HG03025 (cell line): ENCODE measurements around the gene SLC6A4.
"Not testable (repeated sequence)": the region's sequence is repeated elsewhere in the genome, so short reads cannot be mapped to it uniquely, and the experiment has no call there.

Experiments
- ATAC-seq: cut with Tn5 transposase; IDR thresholded peaks from one replicate; pipeline ENCODE4 v1.9.1; 2021; ENCODE audit warnings: mild to moderate bottlenecking, moderate library complexity; ENCODE audit not compliant: unreplicated experiment, low FRiP score

SLC6A4 gene

DNA sequence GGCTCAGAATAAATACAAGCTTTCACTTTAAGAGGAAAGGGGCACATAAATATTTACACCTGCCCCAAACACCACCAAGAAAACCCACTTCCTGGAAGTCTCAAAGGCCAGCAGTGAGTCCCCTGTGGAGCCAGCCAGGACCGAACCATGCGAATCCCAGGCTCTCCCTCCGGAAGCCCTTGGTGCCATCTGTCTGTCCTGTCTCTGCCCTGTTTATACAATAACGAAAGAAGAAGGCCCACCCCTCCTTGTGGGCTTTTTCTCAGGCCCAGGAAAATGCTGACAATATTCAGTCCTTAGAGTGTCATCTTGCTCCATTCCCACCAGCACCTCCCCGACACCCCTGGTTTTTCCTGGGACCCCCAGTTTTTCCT, 3.6 kb upstream of the SLC6A4 start:
- ATAC-seq: no peak

DNA sequence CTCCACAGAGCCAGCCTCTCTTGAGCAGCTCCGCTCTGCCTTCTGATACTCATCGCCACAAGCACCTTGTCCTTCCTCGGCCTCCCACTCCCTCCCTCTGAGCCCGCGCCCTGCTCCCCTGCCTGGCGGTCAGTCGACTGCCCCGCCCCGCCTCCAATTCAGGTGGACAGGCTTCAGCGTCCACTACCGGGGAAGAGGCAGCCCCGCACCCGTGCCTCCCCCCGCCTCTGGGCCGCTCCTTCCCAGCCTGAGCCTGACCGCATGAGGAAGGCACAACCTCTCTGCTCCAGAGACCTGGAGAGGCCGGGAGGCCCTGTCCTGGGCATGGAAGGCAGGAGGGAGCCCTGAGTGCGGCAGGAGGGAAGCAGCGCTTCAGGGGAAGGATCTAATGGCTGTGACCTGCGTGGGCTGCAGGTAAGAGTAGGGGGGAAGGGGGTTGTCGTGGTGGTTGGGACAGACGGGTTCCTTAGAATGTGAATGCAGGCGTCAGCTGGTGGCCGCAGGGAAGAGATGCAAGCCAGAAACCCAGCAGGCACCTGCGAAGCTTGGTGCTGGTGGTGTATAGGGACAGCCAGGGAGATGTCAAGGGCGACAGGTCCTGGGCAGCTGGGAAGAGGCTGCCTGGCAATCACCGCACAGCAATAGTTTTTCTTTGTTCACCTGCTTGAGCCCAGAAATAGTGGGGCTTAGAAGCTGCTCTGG, 3.0 kb upstream of the SLC6A4 start:
- ATAC-seq: no peak

DNA sequence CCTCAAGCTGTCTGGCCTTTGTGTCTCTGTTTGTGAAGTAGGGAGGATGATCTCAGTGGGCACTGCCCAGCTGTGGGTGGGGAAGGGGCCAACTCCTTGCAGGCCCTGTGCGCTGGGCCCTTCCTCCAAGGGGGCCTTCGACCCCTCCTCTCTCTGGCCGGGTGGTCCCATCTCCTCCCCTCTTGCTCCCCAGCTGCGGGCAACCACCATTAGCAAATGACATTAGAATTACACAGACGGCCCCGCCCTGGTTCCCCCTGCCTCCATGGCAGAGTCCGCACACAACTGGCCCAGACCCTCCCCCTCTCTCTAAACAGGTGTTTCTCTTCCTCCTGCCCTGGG, 2.5 kb upstream of the SLC6A4 start:
- no peak for ATAC-seq

- no peak for ATAC-seq
Measured at GRCh38 chr17:30237296-30238002, 2.0 kb upstream of the SLC6A4 start.

DNA sequence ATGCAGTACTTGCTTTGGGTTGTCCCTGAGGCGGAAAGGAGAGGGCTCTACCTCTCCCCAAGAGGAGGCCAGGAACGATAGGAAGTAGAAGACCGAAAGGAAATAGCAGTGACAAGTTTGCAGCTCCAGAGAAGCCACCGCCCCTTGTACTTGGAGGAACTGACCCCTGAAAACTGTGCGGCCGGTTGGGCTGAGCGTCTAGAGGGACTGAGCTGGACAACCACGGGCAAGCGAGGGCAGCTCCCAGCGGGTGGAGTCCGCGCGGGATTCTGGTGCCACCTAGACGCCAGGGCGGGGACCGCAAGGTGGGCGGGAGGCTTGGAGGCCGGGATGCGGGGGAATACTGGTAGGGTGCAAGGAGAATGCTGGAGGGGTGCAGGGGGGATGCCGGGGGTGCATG, 1.3 kb upstream of the SLC6A4 start:
- ATAC-seq: no peak

DNA sequence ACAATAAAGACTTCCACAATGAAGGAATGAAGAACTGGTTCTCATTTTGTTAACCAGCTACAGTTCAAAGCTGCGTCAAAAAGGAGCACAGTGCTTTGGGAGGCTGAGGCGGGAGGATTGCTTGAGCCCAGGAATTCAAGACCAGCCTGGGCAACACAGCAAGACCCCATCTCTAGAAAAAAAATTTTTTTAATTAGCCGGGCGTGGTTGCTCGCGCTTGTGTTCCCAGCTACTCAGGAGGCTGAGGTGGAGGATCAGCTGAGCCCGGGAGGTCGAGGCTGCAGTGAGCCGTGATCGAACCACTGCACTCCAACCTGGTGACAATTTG, 764 bp upstream of the SLC6A4 start:
- ATAC-seq: no peak

- ATAC-seq: no peak
Measured at GRCh38 chr17:30234964-30235363, 533 bp downstream of the SLC6A4 start.

GRCh38 chr17:30234296-30234695, 1.2 kb downstream of the SLC6A4 start:
- ATAC-seq: no peak

DNA sequence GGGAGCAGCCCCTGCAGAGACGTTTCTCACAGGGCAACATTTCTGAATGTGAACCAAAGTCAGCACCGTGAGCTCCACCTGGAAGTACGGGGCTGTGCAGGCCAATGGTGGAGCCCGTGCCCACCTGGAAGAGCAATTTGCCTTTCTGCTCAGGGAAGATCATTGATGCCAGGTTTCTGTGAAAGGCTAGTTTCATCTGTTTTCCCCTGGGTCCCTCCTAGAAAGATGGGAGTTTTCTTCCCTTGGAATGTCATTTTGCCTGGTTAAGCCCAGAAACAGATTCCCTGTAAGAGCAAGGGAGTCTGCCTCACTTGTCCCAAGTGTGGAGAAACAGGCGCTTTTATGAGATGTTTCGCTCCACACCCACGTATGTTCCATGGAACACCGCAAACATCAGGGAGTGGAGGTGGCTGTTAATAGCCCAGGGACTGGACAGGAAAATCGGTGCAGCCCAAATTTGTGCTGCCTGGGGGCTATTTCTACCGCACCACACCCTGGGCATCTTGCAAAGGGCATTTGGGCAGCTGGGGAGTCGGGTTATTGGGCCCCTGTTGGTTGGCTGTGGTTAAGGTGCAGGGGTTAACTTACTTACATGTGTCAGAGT, 2.6 kb downstream of the SLC6A4 start:
- ATAC-seq: no peak

DNA sequence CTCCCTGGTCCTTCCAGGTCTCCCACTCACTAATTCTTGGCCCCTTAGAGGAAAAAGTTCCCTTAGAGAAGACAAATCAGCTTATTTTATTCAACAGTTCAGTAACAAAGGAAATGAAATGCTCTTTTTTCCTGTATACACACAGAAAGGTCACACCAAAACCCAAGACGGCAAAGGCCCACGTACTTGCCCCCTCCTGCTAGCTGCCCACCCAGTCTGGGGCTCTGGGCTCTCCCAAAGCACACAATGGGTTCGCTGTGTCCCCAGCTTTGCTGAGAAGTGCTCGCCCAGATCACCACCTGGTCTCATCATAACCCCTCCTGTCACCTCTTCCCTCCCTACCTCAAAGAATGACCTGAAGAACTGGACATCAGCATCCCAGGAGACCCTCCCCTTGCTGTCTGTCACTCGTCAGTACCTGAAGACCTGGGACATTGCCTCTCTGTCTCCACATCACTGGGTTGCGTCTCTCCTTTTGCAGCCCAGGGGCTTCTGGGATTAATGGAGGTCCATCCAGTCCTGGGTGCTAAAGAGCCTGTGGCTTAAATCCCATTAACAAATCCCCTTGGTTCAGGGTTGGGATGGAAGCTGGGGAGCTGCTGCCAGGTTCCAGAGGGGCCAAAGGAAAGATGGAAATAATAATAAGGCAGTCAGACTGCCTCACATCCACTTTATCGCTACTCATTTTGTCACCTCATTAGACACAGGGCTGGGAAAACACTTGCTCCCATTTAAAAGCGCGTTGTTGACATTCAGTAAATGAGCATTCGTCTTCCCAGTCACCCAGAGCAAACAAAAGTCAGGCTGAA, 3.3 kb downstream of the SLC6A4 start:
- no peak for ATAC-seq

DNA sequence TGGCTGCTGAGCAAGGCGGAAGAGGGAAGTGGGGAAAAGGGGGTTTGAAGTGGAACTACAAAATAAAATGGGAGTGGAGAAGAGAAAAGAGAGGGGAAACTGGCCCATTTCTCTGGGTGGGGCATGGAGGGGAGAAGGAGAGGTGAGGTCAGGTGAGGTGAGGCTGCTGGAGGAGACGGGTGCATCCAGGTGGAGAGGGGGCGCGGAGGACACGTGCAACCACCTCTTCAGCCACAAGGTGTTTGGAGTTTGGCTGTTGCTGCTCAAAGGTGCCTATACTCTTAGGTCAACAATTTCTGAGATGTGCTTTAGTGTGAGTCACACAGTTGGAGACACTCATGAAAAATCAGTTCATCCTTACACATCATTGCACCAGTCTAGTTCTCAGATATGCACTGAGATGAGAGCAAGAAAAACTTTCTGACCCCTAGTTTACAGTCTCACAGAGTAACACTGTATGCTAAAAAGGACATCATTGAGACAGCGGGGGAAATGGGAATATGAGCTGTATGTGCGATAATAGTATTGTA, 4.8 kb downstream of the SLC6A4 start:
- ATAC-seq: no peak

- not testable (repeated sequence) for ATAC-seq
Measured at GRCh38 chr17:30230009-30230408, 5.5 kb downstream of the SLC6A4 start.

DNA sequence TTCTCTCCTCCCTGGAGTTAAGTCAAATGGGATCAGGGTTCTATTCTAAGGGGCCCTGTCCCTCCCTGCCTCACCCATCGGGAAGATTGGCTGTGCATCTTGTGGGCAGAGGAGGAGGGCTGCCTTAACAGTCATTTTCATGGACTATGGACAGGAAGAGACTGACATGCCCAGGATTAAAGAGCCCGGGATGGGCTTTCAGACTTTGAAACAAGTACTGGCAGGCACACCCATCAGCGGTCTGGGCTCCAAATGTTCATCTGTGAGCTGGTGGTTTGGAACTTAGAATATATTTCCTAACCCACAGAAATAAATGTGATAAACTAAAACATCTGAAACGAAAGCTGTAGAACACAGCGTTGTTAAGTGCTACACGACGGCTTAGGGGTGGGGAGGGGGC, 6.5 kb downstream of the SLC6A4 start:
- ATAC-seq: no peak

DNA sequence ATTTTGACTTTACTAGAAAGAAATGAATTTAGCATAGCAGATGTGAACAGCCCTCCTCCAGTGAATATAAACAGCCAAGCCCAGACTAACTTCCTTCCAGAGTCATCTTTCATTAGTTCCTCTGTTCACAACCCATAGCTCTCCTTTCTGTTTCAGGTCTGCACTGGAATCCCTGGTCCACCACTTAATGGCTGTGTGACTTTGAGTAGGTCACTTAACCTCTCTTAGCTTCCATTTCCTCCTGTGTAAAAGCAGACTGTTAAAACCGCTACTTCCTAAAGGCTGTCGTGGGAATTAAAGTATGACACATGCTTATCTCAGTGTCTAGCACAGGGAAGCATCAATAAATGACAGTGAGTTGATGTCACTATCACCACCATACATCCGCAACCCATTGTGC, 7.5 kb downstream of the SLC6A4 start:
- no peak for ATAC-seq

- ATAC-seq: no peak
Measured at GRCh38 chr17:30226878-30227277, 8.6 kb downstream of the SLC6A4 start.

- no peak for ATAC-seq
Measured at GRCh38 chr17:30225919-30226553, 9.5 kb downstream of the SLC6A4 start.

- no peak for ATAC-seq
Measured at GRCh38 chr17:30225112-30225511, 10.4 kb downstream of the SLC6A4 start.

DNA sequence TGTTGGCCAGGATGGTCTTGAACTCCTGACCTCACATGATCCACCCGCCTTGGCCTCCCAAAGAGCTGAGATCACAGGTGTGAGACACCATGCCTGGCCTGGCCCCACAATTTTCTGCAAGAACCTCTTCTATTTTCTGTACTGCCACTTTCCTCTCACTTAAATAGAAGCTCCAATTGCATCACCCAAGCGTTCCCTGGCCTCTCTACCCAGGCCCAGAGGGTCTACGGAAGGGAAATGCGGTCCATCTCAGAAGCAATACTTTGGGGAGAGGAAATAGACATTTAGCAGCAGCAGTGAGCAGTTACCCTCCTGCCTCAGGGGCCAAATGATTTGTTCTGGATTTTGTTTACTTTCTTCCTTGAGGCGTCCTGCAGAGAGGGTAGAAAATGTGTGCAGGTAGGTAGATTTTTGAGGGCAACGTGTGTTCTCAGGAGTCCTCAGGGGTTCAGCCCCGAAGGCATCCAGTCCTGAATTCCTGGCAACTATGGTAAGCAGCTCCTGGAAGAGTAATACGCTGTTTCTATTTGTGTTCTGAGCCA, 11.0 kb downstream of the SLC6A4 start:
- no peak for ATAC-seq

- ATAC-seq: no peak
Measured at GRCh38 chr17:30222721-30223175, 12.7 kb downstream of the SLC6A4 start.

GRCh38 chr17:30222251-30222650, 13.2 kb downstream of the SLC6A4 start:
- ATAC-seq: no peak
